B cell (primary cell): ENCODE measurements around the gene ARMC5. TPM values are rescaled to one million over a fixed set of nuclear protein-coding genes. Genes with fewer than 3 reads are reported as not detected.

Source experiments
- ATAC-seq: fragments of 200-7000 bp; cut with Tn5 transposase; one replicate; pipeline ENCODE4 v1.10.0; 2021; ENCODE audit warnings: low read depth, mild to moderate bottlenecking, moderate number of reproducible peaks, moderate library complexity
- CTCF ChIA-PET: fragments of 350-600 bp; sonication (Branson Sonifier 250); formaldehyde crosslinking; loops from one replicate; lab custom pipeline; 2021; ENCODE audit warnings: antibody characterized with exemption, inconsistent platforms; lab: Charles Lee
- POLR2A ChIA-PET: fragments of 350-600 bp; sonication (Branson Sonifier 250); formaldehyde crosslinking; loops from one replicate; lab custom pipeline; 2021; ENCODE audit warnings: antibody characterized with exemption; lab: Charles Lee
- DNase-seq: peaks from one replicate; pipeline ENCODE4 v3.0.0; 2013
- H2AFZ ChIP-seq: 2 replicates; pipeline ENCODE4 v1.6.1; 2012; ENCODE audit warnings: mild to moderate bottlenecking, low read depth, low read length; ENCODE audit not compliant: insufficient read depth, poor library complexity, severe bottlenecking
- H3K27ac ChIP-seq, 2 donors: 1 replicate in 1 of 2; 2 replicates in 1 of 2; pipeline ENCODE4 v1.5.1; 2012 to 2013; ENCODE audit warnings: low read length in 2 of 2, mild to moderate bottlenecking in 2 of 2, moderate library complexity in 1 of 2
- H3K27me3 ChIP-seq, 4 experiments: fragments of 200-600 bp in 1 of 4; sonication (generic) in 1 of 4; replicated peaks in 1 of 4; 1 replicate in 2 of 4; 2 replicates in 2 of 4; pipeline versions ENCODE4 v1.6.1 to v1.7.0; 2013 to 2016; ENCODE audit warnings: low read length in 3 of 4, mild to moderate bottlenecking in 2 of 4, mixed read lengths in 1 of 4, moderate library complexity in 1 of 4; ENCODE audit not compliant: insufficient read depth in 4 of 4, control insufficient read depth in 3 of 4; ENCODE audit errors: control extremely low read depth in 1 of 4
- H3K36me3 ChIP-seq, 2 experiments: replicated peaks in 1 of 2; 1 replicate in 1 of 2; 2 replicates in 1 of 2; pipeline versions ENCODE4 v1.6.1 to v1.7.1; 2013; ENCODE audit warnings: low read length in 1 of 2; ENCODE audit not compliant: insufficient read depth in 2 of 2, control insufficient read depth in 1 of 2; ENCODE audit errors: control extremely low read depth in 1 of 2, extremely low read depth in 1 of 2
- H3K4me1 ChIP-seq, 2 donors: fragments of 200-600 bp in 1 of 2; sonication (generic) in 1 of 2; 1 replicate in 1 of 2; 2 replicates in 1 of 2; pipeline versions ENCODE4 v1.5.1 to v1.6.1; 2013 to 2017; ENCODE audit warnings: low read length in 2 of 2; ENCODE audit not compliant: control insufficient read depth in 2 of 2, insufficient read depth in 2 of 2
- H3K4me2 ChIP-seq: replicated peaks from 2 replicates; pipeline ENCODE3; 2012; ENCODE audit warnings: mild to moderate bottlenecking, low read depth, low read length; ENCODE audit not compliant: poor library complexity, severe bottlenecking
- H3K4me3 ChIP-seq, 5 experiments: fragments of 200-600 bp in 1 of 5; sonication (generic) in 1 of 5; 1 replicate in 3 of 5; 2 replicates in 2 of 5; pipeline versions ENCODE4 v1.5.1 to v1.7.0; 2011 to 2016; ENCODE audit warnings: low read length in 4 of 5, mild to moderate bottlenecking in 4 of 5, low read depth in 2 of 5, control low read depth in 1 of 5, moderate library complexity in 1 of 5; ENCODE audit not compliant: insufficient read depth in 1 of 5; ENCODE audit errors: control extremely low read depth in 1 of 5, extremely low read depth in 1 of 5
- H3K79me2 ChIP-seq: fragments of 200-600 bp; sonication (generic); one replicate; pipeline ENCODE4 v1.6.0; 2016; ENCODE audit warnings: low read length; ENCODE audit not compliant: control insufficient read depth, insufficient read depth
- H3K9ac ChIP-seq: fragments of 200-600 bp; sonication (generic); 2 replicates; pipeline ENCODE4 v1.6.1; 2017; ENCODE audit warnings: mild to moderate bottlenecking, low read length, moderate library complexity
- H3K9me3 ChIP-seq, 3 donors: one replicate each; pipeline versions ENCODE4 v1.6.1 to v1.7.1; 2013; ENCODE audit warnings: low read length in 2 of 3; ENCODE audit not compliant: control insufficient read depth in 2 of 3, insufficient read depth in 1 of 3; ENCODE audit errors: control extremely low read depth in 1 of 3
- H4K20me1 ChIP-seq: 2 replicates; pipeline ENCODE4 v1.6.0; 2012; ENCODE audit warnings: mild to moderate bottlenecking, low read length; ENCODE audit not compliant: insufficient read depth, control insufficient read depth, poor library complexity, severe bottlenecking
- H3K27ac Mint-ChIP-seq: one replicate; pipeline ENCODE4 v1.8.0; 2021; ENCODE audit warnings: mixed read lengths
- H3K27me3 Mint-ChIP-seq: one replicate; pipeline ENCODE4 v1.8.0; 2021; ENCODE audit warnings: mixed read lengths
- H3K4me1 Mint-ChIP-seq: one replicate; pipeline ENCODE4 v1.8.0; 2021; ENCODE audit warnings: mixed read lengths
- H3K4me3 Mint-ChIP-seq: one replicate; pipeline ENCODE4 v1.8.0; 2021; ENCODE audit warnings: mixed read lengths
- H3K9me3 Mint-ChIP-seq: one replicate; pipeline ENCODE4 v1.8.0; 2022; ENCODE audit warnings: mixed read lengths; ENCODE audit not compliant: insufficient read depth
- CTCF ChIP-seq: fragments of 200-600 bp; IDR thresholded peaks from one replicate; pipeline ENCODE4 v1.8.0; 2022; ENCODE audit warnings: antibody characterized with exemption, mild to moderate bottlenecking
- EZH2 ChIP-seq: IDR thresholded peaks from 2 replicates; pipeline ENCODE4 v1.6.1; 2012; ENCODE audit warnings: borderline replicate concordance, low read depth, mild to moderate bottlenecking, moderate library complexity, low read length; ENCODE audit not compliant: insufficient read depth, poor library complexity, severe bottlenecking
- WGBS: methylation state at CpG from one replicate; pipeline ENCODE4 v1.1.5; 2013; ENCODE audit warnings: missing lambda C conversion rate; ENCODE audit not compliant: insufficient coverage; 5-methylcytosine and 5-hydroxymethylcytosine counted together
- intact Hi-C: fragments of 100-400 bp; cut with micrococcal nuclease; formaldehyde crosslinking; loops from one replicate; pipeline ENCODE4 v1.10.0; 2022
- polyA plus RNA-seq: library from polyadenylated mRNA; depleted of rRNA; stranded (reverse); fragments of >200 nt; gene quantifications from 2 replicates; pipeline ENCODE4 v1.2.3, GENCODE V29; 2012
- total RNA-seq, 2 donors: library from RNA; stranded (reverse); fragments of 120-200 nt in 1 of 2; gene quantifications; 1 replicate in 1 of 2; 2 replicates in 1 of 2; pipeline versions ENCODE4 v1.2.3 to v1.2.4, GENCODE V29; 2013 to 2022

ARMC5 gene
- total and polyA plus RNA-seq, 2 donors (not counting 1 experiment from before 2014, with no cell fraction given): 11.7 to 15.4 TPM

DNA sequence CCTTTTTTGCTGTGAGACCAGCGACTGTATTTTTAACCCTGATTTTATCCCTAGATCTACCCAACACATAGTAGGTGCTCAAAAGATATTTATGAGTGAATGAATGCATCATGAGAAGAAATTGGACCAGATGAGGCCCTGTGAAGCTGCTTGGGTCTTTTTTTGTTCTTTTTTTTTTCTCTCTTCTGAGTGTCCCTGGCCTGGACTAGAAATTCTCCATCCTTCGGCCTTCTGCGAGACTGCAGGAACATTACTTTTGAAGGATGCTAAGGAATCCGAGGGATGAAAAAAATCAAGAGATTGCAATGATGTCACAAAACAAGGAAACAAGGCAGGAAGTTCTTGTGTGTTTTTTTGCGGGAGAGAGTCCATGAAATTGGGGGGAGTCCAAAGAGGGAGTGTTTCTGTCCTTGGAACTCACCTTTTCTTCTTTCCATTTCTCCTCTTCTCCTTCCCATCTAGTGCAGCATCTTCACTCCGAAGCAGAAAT is 49.5 kb downstream of the ARMC5 start:
- peak overlapping the region; percentile 80 to 88 for H3K27ac ChIP-seq
- no peaks in the 10 kb centered on the region for H4K20me1 ChIP-seq
- peak overlapping the region; percentile 84 for H3K9ac ChIP-seq
- H3K27me3 ChIP-seq: no peaks in the 10 kb centered on the region
- H3K36me3 ChIP-seq: peaks cover 0 to 3% of the 10 kb centered on the region in 2 experiments
- POLR2A ChIA-PET: interaction anchor here (1.0 kb wide), 3 partner anchors 10 to 49 kb away, joined by 3 to 5 read pairs (median 3); partner anchors contain the start of gene ARMC5
- H3K4me3 Mint-ChIP-seq: peak overlapping the region; percentile 92
- peak overlapping the region; percentile 90 for H3K4me2 ChIP-seq
- CTCF ChIA-PET: interaction anchor here (1.0 to 1.4 kb wide), 2 partner anchors 48 to 329 kb away, joined by 3 to 7 read pairs; partner anchors contain the start of gene FUS
- DNase-seq (no peak), ATAC-seq (no peak)
- H3K4me3 ChIP-seq: peak overlapping the region; percentile 36 to 95 (median 87)
- 22% methylated on average over 4 of the region's 6 CpGs for WGBS
- peaks cover 43% of the 10 kb centered on the region for H3K4me1 Mint-ChIP-seq
- TF ChIP-seq EZH2 (no peak), CTCF (no peak)
- H3K4me1 ChIP-seq: peaks cover 32 to 33% of the 10 kb centered on the region in 2 donors
- intact Hi-C loops: loop anchor here (1.0 kb wide), 4 partner anchors 21 to 205 kb away; partner anchors contain the start of gene ARMC5
- H2AFZ ChIP-seq: peak overlapping the region; percentile 85
- H3K79me2 ChIP-seq: peaks cover 18% of the 10 kb centered on the region
- no peaks in the 10 kb centered on the region for H3K27me3 Mint-ChIP-seq
- peak overlapping the region; percentile 95 for H3K27ac Mint-ChIP-seq
- no peaks in the 10 kb centered on the region for H3K9me3 Mint-ChIP-seq
- H3K9me3 ChIP-seq: no peaks in the 10 kb centered on the region

DNA sequence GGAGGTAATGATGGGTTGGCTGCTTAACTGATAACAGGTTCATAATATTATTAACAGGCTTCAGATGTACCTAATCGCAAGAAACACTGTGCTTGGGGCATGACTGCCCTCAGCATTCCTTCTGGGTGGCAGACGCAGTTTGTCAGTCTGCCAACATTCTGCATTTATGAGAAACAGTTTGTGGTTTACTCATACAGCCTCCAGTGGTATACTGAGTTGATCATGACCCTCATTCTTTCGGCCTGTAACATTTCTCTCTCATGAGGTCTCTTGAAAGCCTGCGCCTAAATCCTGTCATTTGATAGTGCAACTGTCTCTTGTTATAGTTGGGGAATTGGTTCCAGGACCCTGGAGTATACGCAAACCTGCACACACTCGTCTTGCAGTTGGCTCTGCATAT is 53.8 kb downstream of the ARMC5 start:
- H3K27ac Mint-ChIP-seq: no peak overlapping the region
- H3K9me3 Mint-ChIP-seq: no peaks in the 10 kb centered on the region
- Histone ChIP-seq H3K36me3 (no peaks in the 10 kb centered on the region), H3K27me3 (no peaks in the 10 kb centered on the region), H3K79me2 (peaks cover 18% of the 10 kb centered on the region), H3K4me1 (peaks cover 13 to 14% of the 10 kb centered on the region in 2 donors), H2AFZ (no peak overlapping the region), H3K9ac (no peak overlapping the region), H3K4me2 (no peak overlapping the region), H3K9me3 (peaks cover 0 to 6% (median 0%) of the 10 kb centered on the region in 3 donors), H4K20me1 (no peaks in the 10 kb centered on the region), H3K4me3 (no peak overlapping the region), H3K27ac (no peak overlapping the region)
- no peak for TF ChIP-seq EZH2
- TF ChIP-seq CTCF: no peak
- no peak overlapping the region for H3K4me3 Mint-ChIP-seq
- ATAC-seq (no peak), DNase-seq (no peak)
- 83% methylated on average over 3 of the region's 6 CpGs for WGBS
- H3K27me3 Mint-ChIP-seq: peaks cover 11% of the 10 kb centered on the region
- intact Hi-C loops: no loop called here
- ChIA-PET POLR2A (no interaction called here), CTCF (no interaction called here)
- H3K4me1 Mint-ChIP-seq: peaks cover 20% of the 10 kb centered on the region
